ENCODE results near the gene MINDY1. TPM values are rescaled to one million over a fixed set of nuclear protein-coding genes. Genes with fewer than 3 reads are reported as not detected.

MINDY1 gene
- total RNA-seq, 1 experiment from 2014 or later = 15.8 TPM

DNA sequence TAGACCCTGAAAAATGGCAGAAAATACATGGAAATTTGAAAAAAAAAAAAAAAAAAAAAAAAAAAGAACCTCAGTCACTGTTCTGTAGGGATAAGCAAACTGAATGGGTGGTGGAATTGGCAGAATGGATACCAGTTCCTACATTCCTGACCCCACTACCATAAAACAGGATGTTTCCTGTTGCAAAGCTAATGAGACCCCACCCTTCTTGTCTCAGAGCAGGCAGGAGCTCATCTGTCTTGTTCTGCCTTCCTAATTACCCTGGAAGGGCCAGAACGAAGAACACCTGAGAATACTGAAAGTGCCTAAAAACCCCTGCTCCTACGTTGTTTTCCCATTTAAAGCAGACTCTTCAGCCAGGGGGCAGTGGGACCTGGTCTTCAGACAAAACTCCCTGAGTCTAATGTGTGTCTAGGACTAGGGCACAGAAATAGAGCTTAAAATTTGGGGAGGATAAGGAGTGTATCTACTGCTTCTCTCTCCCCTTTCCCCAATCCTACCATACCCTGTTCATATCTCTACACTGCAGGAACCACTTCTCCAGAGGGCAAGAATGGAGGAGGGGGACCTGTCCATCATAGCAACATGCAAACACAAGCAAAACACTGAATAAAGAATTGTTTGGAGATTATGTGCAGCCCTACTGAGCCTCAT, 44.8 kb upstream of the MINDY1 start:
- TSS peak; percentile 12 for BruUV-seq (replicated peaks)
- ChIA-PET CTCF (no interaction called here), POLR2A (interaction anchor here (0.5 kb wide), 1 partner anchor 72 kb away, joined by 4 read pairs; no protein-coding TSS in a partner anchor)
- TF ChIP-seq POLR2AphosphoS5 (IDR thresholded peaks at IDR 0.05; ENCODE audit: low read depth, low read length) = peak; percentile 56; the same call in 1 of the 2 replicates
- no peak for TF ChIP-seq TCF7L2 (IDR thresholded peaks at IDR 0.05; ENCODE audit: low read depth, low read length)
- intact Hi-C loops (cut with micrococcal nuclease; ENCODE audit: unreplicated experiment) (no loop called here), in situ Hi-C loops (cut with HindIII; ENCODE audit: low pct_unique_long_range_greater_than_20kb, low sequenced_read_pairs) (no loop called here)
- Histone ChIP-seq H3K4me3 (ENCODE audit: low read depth in 2 of 2, low read length in 2 of 2) (no peak overlapping the region), H3K9me3 (ENCODE audit: control insufficient read depth, insufficient read depth, low read depth, low read length) (no peaks in the 10 kb centered on the region), H3K27me3 (ENCODE audit: control insufficient read depth, insufficient read depth, low read length) (no peaks in the 10 kb centered on the region), H3K4me1 (ENCODE audit: control insufficient read depth, insufficient read depth, low read length) (peaks cover 8% of the 10 kb centered on the region), H3K36me3 (ENCODE audit: control insufficient read depth, insufficient read depth, low read length) (peaks cover 21% of the 10 kb centered on the region), H3K27ac (ENCODE audit: low read length) (no peak overlapping the region)
- DNase-seq (ENCODE audit: low read depth, low spot score) (no peak), ATAC-seq (no peak)

DNA sequence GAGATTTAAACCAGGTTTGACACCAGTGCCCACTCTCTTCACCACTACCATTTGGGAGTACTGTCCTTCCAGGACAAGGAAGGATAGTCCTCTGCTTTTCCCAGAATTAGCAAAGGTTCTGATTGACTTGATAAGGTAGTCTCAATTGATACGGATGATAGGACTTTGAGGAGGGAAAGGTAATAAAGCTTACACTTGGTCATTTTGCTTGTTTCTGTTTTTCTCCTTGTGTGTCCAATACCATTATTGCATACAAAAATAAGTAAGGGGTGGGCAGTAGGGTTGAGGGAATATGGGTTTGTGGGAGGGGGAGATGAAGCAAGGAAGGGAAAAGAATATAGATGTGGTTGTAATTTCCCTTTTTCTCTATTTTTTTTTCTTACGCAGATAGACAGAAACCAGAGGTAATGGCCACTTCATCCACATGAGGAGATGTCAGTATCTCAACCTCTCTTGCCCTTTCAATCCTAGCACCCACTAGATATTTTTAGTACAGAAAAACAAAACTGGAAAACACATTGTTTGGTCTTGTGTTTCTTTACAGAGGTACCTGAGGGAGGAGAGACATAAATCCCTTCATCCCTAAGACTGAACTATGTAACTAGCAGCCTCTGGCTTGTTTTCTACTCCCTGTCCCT, 43.5 kb upstream of the MINDY1 start:
- ATAC-seq (no peak), DNase-seq (ENCODE audit: low read depth, low spot score) (no peak)
- in situ Hi-C loops (cut with HindIII; ENCODE audit: low pct_unique_long_range_greater_than_20kb, low sequenced_read_pairs) (no loop called here), intact Hi-C loops (cut with micrococcal nuclease; ENCODE audit: unreplicated experiment) (no loop called here)
- BruUV-seq (replicated peaks) = no TSS peak
- ChIA-PET CTCF (interaction anchor here (0.6 to 0.7 kb wide), 2 partner anchors 10 to 39 kb away, joined by 3 to 4 read pairs; partner anchors contain the start of gene MLLT11), POLR2A (no interaction called here)
- peaks cover 3% of the 10 kb centered on the region; the same call in 1 of the 2 replicates for H3K4me1 ChIP-seq (ENCODE audit: control insufficient read depth, insufficient read depth, low read length)
- no peaks in the 10 kb centered on the region for H3K27me3 ChIP-seq (ENCODE audit: control insufficient read depth, insufficient read depth, low read length)
- TF ChIP-seq, protein P1, sequence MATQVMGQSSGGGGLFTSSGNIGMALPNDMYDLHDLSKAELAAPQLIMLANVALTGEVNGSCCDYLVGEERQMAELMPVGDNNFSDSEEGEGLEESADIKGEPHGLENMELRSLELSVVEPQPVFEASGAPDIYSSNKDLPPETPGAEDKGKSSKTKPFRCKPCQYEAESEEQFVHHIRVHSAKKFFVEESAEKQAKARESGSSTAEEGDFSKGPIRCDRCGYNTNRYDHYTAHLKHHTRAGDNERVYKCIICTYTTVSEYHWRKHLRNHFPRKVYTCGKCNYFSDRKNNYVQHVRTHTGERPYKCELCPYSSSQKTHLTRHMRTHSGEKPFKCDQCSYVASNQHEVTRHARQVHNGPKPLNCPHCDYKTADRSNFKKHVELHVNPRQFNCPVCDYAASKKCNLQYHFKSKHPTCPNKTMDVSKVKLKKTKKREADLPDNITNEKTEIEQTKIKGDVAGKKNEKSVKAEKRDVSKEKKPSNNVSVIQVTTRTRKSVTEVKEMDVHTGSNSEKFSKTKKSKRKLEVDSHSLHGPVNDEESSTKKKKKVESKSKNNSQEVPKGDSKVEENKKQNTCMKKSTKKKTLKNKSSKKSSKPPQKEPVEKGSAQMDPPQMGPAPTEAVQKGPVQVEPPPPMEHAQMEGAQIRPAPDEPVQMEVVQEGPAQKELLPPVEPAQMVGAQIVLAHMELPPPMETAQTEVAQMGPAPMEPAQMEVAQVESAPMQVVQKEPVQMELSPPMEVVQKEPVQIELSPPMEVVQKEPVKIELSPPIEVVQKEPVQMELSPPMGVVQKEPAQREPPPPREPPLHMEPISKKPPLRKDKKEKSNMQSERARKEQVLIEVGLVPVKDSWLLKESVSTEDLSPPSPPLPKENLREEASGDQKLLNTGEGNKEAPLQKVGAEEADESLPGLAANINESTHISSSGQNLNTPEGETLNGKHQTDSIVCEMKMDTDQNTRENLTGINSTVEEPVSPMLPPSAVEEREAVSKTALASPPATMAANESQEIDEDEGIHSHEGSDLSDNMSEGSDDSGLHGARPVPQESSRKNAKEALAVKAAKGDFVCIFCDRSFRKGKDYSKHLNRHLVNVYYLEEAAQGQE (IDR thresholded peaks at IDR 0.05; ENCODE audit: insufficient read depth in 1 of 2, low read depth in 2 of 2, low read length in 1 of 2) = no peak
- TF ChIP-seq POLR2AphosphoS5 (IDR thresholded peaks at IDR 0.05; ENCODE audit: low read depth, low read length) (peak; percentile 48), TCF7L2 (IDR thresholded peaks at IDR 0.05; ENCODE audit: low read depth, low read length) (no peak), SIN3A (IDR thresholded peaks at IDR 0.05; ENCODE audit: borderline replicate concordance, insufficient read depth, low read depth, low read length) (no peak)
- TF ChIP-seq, protein P2, sequence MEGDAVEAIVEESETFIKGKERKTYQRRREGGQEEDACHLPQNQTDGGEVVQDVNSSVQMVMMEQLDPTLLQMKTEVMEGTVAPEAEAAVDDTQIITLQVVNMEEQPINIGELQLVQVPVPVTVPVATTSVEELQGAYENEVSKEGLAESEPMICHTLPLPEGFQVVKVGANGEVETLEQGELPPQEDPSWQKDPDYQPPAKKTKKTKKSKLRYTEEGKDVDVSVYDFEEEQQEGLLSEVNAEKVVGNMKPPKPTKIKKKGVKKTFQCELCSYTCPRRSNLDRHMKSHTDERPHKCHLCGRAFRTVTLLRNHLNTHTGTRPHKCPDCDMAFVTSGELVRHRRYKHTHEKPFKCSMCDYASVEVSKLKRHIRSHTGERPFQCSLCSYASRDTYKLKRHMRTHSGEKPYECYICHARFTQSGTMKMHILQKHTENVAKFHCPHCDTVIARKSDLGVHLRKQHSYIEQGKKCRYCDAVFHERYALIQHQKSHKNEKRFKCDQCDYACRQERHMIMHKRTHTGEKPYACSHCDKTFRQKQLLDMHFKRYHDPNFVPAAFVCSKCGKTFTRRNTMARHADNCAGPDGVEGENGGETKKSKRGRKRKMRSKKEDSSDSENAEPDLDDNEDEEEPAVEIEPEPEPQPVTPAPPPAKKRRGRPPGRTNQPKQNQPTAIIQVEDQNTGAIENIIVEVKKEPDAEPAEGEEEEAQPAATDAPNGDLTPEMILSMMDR (IDR thresholded peaks at IDR 0.05) = no peak
- H3K36me3 ChIP-seq (ENCODE audit: control insufficient read depth, insufficient read depth, low read length) = peaks cover 16% of the 10 kb centered on the region
- H3K4me3 ChIP-seq (ENCODE audit: low read depth in 2 of 2, low read length in 2 of 2) = no peak overlapping the region
- H3K9me3 ChIP-seq (ENCODE audit: control insufficient read depth, insufficient read depth, low read depth, low read length) = no peaks in the 10 kb centered on the region
- H3K27ac ChIP-seq (ENCODE audit: low read length) = no peak overlapping the region
